ENCODE results near the gene CELF2. TPM values are rescaled to one million over a fixed set of nuclear protein-coding genes. Genes with fewer than 3 reads are reported as not detected.

Gene CELF2
- total RNA-seq, 1 donor from 2014 or later, result 193 TPM

DNA sequence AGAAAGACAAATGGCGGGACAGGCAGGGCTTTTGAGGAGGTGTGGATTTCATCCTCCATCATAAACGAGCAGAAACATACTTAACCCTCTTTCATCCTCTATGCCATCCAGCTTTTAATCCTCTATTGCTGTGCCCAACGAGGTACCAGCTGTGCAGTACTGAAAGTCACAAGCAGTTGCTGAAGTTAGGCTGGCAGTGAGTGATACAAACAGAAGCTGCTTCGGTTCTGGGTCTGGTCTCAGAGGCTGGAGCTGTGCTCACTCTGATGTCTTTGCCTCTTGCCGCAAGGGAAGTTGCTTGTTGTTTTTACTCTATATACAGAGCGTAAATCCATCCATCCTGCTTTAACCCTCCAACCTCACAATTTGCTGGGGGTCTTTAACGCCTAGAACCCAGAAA lies 235.2 kb downstream of the CELF2 start:
- DNase-seq, result no peak

DNA sequence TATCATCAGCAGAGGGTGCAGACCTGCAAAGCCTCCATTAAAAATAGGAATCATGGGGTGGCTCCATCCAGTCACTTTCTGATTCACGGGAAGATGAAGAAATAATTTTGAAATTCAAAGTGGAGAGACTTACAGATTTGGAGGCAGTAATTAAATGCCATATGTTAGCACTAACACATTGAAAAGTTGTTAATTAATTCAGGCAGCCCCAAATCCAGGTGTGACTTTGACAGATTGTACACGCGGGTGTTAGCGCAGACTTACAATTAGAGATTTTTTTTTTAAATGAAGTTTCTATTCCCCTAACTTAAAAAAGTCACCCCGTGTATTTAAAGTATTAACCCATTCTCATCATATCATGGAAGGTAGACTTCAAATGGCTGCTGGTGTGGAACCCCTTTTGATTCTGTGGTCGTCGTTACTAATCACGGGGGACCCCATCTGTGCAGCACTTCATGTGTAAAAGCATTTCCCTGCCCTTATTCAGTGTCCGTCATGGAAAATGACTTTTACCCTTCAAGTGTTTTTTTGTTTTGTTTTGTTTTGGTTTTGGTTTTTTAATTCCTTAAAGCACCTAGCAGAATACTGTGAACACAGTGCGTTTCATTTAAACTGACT lies 235.8 kb downstream of the CELF2 start:
- DNase-seq, result no peak

DNA sequence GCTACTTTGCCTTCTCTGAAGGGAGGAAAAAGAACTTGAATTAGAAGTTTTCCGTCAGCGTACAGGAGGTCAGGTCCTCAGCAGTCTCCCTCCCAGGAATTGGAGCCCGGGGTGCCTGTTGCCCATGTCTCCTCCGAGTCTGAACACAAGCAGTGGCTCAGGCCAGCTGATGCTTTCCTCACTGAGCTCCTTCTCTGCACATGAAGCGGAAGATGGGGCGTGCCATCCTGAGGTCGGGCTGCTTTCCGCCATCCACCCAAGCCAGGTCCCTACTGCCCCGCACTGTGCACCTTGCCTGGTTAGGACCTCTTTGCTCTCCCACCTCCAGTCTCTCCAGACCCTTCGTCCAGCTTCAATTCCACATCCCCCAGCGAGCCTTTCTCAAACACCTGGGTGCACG lies 237.5 kb downstream of the CELF2 start:
- no peak for DNase-seq

DNA sequence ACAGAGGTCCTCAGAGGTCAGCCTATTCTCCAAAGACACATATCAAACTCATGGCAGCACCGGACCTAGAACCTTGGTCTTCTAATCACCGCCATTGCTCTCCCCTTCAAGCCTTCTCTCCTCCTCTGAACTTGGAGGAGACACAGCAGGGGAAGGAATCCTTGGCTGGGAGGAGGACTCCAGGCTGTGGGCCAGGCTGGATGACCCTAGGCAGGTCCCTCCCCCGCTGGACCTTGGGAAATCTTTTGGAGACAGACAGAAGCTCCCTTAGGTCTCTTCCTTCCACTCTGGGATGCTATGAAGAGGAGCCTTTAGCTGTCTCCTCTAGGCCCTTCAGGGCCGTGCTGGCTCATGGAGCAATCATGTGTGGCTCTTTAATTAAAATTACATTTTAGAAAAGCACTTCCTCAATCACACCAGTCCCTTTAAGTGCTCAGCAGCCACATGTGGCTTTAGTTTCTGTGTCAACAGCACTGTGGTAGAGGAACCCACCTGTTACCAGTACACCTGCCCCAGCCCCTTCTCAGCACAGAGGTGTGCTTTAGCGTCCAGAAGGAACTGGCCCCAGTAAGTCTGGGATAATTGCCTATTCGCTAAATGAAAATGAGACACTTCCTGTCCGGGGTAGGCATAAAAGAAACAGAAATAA lies 238.2 kb downstream of the CELF2 start:
- no peak for DNase-seq

DNA sequence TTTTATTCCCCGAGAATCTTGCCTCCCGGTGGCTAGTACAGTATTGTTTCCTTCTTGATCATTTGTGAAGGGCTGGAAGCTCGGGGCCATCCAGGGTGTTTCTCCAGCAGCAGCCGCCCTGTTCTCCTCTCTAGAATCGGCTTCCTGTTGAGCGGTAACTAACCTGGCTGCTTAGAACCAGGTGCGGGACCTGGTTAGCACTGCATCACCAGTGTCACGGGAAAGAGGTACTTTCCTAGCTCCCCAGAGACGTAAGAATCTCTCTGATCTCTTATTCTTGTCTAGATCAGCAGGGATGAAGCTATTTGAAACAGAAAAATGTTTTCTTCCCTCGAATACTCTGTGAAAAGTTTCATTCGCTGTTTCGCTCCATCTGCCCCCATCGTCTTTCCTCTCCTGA lies 239.2 kb downstream of the CELF2 start:
- no peak for DNase-seq

DNA sequence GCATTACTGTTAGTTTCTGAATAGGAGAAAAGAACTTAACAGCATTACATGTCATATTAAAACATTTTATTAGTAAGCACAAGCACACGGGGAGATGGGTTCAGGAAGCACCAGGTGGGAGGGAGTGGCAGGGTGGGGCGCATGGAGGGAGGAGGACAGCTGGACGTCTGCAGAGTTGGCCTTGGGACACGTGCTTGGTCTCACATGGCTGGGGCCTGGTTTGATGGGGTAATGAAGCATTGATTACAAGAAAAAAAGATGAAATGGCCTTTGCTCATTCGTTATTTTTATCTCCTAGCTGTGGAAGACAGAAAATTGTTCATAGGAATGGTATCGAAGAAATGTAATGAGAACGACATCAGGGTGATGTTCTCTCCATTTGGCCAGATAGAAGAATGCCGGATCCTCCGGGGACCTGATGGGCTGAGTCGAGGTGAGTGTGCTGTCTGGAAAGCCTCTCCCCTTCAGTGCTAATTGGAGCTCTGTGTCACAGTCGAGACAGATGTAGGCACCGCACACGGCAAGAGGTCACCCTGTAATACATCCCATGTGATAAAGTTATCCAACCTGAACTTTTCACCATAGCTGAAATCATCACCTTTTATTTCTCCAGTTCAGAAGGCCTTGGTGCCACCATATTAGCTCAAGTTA lies 239.9 kb downstream of the CELF2 start:
- no peak for DNase-seq

DNA sequence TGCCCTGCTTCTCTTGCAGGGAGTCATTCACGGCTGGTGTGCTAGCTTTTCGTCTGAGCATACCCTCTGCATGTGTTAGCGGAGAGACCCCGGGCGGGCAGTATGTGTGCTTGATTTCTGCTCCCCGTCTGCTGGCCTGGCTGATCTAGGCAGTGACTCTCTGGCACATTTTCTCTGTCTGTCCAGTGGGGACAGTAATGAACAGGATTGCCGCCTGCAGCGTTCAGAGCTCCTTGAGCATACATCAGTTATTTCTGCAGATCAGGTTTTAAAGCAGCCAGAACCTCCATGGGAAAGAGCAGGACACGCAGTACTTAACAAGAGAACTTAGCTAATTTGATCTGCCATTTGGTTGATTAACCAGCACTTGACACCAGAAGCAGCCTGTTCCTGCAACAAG lies 242.5 kb downstream of the CELF2 start:
- DNase-seq, result no peak

DNA sequence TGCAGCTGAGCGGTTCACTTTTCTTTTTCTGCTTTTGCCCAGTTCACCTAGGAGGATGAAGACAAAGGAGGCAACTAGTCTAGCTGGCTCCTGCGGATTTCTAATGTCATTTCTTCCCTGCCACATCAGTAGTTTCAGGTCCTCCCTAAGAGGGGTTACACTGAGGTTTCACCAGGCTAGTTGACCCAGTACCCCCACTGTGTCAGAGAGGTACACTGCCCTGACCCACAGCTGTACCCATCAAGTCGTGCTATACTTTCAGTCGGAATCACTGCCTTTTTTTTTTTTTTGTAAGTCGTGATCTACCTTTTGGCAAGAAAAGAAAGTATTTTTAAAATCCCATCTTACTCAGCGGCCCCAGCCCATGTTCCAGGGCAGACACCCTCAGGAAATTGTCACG lies 243.5 kb downstream of the CELF2 start:
- no peak for DNase-seq

DNA sequence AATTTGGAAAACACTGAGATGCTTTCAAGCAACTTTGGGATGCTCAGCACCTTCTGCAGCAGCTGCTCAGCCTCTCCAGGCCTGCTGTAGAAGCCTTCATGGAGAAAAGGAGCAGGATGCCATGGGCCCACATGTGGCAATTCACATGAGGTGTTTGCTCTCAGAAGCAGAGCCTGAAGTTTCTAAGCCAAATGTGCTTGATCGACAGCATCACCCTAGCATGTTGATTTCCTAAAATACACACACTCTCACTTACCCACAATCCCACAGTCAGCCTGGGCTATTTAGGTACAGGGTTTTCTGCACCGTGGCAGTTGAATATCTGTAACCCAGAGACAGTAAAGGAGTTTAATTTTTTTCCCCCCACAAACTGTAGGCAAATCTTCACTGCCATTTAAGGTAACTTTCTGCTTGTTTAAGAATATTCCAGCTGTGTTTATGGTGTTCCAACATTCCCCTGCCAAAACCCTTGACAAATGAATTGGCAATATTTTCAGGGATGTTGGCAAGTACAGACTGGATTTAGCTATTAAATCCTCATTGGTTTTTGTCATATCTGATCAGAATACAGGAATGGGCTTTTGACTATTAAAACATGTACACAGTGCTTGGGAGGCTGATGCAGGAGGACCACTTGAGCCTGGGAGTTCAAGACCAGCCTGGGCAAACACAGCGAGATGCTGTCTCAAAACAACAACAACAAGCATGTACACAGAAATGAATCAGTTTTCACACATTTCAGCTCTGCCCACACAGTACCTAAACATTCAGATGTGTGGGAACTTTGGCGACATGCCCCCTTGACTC lies 244.2 kb downstream of the CELF2 start:
- DNase-seq, result no peak

DNA sequence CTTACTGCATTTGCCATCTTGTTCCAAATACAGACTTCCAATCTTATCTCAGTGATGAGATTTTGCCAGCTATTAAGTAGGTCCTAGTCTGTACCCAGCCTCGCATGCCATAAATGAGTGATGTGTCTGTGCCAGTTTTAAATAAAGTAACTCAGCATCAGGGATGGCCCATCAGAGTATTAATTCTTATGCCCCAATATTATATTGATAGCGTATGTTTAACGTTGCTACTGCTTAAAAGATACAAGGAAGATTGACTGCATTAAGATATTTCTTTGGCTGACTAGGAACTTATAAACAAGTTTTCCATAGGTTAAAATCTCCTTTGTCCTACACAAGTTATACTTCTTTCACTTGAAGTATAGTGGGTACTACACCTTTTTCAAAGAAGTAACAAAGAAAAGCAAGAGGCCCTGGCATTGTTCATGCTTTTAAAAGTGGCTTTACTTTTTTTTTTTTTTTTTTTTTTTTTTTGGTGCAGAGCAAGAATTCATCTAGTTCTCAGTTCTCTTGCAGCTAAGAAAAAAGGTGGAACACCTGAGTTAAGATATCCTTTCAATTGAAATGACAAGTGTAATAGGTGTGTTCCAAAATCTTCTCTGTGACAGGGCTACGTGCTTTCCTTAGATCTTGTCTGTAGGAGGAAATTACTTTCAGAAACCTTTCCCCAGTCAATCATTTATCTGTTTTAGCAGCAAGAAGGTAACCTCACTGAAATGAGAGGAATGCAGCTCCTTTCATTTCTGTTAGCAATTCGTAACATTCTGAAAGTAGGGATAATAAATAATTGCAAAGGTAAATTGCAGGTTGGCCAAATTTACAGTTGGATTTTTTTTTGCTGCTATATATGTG lies 245.0 kb downstream of the CELF2 start:
- no peak for DNase-seq

DNA sequence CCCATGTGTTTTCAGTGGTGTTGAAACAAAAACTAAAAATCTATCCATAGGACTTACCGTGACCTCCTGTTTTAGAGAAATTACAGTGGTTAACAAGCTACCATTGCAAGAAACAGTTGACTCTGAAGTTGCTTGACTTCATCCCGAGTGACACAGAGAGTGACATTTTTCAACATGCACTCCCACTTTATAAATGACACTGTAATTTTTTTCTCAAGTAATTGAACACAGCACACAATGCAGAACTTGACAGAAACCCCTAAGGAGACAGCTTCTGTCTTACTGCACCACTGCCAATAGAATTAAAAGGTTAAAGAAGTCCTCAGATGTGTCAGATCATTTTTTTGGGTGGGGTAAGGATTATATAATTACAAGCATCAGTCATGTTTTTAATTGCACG lies 246.1 kb downstream of the CELF2 start:
- no peak for DNase-seq

DNA sequence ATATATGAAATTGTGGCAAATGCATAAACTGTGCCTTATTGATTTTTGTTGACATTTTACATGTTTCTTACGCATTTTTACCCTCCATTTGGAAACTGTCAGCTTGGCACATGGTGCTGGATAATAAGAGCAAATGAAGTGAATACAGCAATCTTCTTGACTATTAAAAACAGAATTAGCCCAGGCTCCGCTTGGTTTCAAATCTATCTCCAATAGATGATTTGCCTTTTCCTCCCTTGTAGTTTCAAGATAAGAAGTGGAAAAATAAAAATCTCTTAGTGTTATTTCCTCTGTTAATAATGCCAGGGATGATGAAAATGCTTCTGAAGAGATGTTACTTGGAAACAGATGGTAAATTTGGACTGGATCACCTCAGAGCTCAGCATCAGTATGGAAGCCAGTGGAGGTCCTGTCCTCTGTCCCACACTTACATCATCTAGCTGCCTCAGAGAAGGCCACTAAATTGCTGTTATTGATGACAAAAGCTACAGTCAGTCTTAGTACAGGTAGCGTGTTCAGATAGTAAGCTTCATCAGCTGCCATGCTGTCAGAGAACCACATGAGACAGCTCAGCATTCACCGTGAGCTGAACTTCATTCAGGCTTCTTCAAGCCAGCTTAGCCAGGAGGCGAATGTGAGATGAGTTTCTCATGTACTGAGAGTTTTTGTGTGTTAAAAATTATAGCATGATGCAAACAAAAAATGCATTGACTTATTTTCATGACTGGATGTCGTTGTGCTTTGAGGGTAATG lies 246.8 kb downstream of the CELF2 start:
- DNase-seq, result no peak

DNA sequence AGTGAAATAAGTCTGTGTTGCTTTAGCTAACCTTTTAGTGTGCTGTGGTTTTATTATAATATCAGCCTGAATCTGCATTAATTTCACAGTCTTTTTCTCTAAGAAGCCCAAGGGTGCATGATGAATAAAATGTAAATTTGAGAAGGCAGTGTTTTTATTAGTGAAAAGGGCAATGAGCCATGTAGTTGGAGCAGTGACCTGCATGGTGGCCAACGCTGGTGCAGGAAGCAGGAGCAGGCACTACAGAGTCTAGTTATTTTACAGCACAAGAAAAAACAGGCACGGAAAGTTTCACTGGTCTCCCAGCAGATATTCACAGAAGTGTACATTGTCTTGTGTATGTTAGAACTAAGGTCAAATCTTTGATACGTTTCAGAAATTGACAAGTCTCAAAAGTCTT lies 247.8 kb downstream of the CELF2 start:
- no peak for DNase-seq

DNA sequence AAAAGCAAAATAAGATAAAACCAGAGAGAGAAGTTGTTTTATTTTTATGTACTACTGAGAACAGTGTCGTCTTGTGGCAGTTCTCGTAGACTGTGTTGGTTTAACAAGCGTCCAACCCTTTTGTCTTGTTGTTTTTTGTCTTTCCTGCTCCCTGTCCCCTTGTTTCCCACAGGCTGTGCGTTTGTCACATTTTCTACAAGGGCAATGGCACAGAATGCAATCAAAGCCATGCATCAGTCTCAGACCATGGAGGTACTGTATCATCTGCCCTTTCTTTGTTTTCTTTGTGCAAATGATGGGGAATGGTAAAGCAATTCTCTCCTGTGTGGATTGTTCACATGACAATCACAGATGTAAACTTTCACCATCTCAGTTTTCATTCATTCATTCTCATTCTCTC lies 248.8 kb downstream of the CELF2 start:
- no peak for DNase-seq

DNA sequence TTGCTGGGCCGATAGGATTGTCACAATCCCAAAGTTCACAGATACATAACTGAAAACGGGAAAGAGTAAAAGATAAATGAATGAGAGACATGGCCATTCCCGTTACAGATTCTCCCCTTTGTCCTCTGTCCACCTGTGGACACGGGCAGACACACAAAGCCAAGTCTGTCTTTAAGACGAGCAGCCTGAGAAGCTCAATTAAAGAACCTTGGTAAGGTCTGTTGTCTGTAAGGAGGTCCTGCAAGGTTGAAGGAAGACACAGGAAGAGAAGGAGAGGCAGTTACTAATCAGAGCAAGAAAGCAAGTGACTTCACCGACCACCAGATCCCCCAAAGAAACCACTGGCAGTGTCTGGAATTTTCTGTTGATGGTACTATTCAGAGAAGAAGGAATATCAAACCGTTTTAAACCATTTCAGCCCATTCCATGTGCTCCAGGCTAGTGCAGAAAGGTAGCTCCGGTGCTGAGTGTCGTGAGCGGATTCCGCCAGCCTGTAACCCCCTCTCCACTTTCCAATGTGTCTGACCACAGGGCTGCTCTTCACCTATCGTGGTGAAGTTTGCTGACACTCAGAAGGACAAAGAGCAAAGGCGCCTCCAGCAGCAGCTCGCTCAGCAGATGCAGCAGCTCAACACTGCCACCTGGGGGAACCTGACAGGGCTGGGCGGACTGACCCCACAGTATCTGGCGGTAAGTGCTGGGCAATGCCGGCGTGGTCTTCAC lies 252.6 kb downstream of the CELF2 start:
- peak; percentile 46 for DNase-seq

DNA sequence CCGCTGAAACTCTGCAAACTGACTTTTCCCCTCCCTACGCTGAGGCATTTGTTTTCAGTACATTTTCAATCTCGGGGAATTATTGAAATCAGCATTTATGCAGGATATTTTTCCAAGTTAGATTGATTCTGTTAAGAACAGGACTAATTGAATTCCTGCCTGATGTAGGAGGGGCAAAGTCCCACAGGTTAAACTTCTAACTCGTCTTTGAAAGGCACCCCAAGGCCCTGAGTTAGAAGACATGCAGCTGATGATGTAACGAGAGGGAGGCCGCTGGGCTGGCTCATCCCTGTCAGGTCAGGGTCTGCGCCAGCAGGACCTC lies 253.1 kb downstream of the CELF2 start:
- DNase-seq, result no peak

DNA sequence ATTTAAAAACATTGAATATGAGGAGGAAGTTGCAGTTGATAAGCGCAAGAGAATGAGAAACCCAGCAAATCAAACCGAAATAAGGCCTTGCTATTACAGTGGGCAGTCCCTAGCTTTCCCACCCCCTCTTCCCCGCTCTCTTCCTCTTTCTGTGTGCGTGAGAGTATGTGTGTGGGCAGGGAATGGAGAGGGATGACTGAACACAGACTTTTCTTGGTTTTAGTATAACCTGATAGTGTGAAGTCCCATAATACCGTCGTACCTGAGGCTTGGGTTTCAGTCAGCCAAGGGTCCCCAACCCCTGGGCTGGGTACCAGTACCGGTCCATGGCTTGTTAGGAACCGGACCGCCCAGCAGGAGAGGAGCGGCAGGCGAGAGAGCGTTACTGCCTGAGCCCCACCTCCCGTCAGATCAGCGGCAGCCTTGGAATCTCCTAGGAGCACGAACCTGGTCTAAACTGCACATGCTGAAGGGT lies 255.3 kb downstream of the CELF2 start:
- DNase-seq, result no peak

DNA sequence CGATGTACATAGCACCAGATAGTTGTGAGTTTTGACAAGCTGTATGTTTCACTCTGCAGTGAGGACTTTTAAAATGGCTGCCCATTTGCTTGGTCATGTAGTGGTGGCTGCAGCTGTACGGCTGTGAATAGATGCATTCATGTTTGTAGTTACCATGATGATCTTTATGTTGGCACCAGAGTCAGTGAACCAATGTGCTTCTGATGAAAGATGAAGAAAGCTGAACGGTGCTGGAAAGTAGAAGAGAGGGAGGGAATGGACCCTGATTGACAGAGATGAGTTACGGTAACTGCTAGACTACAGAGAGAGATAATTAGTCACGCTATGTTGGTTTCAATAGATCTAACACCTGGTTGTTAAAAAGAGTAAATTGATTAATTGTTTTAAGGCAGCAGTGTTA lies 256.8 kb downstream of the CELF2 start:
- no peak for DNase-seq

DNA sequence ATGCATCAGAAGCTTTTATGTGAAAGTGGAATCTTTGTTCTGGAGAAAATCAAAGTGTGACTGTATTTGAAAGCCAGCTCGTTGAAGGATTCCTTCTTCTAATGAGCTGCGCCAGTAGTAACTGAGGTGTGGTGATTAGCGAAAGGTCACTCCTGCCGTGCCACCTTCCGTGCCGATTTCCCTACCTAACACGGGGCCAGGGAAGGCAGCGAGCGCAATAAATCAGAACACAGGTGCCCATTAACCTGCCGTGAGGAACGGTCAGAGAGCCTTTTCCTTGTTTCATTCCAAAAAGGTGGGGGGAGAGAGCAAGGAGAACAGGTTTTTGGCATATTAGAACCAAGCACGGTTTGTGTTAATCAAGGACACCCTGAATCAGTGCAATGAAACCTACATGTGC lies 258.0 kb downstream of the CELF2 start:
- DNase-seq, result no peak

DNA sequence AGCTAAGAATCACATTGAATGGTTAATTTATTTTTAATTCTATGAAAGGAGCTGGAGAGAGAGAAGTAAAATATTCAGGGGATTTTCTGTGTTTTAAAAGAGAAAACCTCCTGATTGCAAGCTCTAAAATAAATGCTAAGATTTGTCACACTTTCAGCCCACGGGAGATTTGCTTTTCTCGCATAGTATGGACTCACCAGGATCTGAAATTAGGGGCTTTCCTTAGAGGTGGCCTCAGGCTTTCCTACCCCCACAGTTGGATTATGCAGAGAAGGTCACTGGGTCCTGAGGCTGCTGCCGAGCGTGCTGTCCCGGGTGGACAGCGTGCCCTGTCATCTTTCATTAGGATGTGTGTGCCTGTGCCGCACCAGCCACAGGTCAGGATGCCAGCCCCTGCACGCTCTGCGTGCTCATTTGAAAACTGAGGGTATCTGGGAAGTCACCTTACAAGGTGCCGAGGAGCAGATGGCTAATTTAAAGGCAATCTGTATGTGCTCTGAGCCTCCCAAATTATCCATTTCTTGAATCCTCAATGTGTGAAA lies 258.8 kb downstream of the CELF2 start:
- no peak for DNase-seq

DNA sequence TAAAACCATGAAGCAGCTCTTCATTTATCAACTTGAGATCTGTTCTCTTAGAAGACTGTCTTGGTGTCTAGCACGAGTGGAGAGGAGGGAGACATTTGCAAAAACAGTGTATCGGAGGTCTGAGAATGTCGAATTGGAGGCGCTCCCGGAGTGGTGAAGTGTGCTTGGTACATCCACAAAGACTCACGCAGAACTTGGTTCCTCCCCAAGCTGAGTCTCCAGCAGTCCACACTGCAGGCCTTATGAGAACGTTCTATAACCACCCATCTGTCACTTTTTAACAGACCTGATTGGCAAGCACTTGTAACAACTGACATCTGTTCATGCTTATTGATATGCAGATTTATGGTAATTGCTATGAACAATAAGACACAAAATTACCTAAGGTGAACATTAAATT lies 261.6 kb downstream of the CELF2 start:
- DNase-seq, result no peak

Data from occipital lobe (tissue), 2 donors.